ENCODE data around the gene NTSR1.

DNA sequence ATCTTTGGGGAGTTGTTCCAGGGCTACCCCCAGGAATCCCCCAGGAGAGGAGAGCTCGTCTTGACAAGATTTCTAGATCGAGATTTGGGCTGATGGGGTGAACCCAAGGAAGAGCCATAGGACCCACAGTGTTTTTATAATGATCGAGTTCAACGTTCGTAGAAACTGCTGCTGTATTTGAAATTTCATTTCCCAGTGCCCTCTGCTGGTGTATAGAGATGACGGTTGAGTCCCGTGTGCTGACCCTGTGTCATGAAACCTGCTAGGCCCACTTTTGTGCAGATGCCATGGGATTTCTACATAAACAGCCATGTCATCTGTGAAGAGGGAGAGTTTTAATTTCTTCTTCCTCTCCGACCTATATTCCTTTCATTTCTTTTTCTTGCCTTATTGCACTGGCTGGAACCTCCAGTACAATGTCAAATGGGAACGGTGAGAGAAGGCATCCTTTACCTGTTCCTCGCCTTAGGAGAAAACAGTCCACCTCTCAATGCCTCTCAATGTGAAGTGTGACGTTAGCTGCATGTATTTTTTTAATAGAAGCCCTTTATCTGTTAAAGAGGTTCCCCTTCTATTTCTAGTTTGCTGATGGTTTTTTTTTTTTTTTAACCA lies 28.6 kb upstream of the NTSR1 start:
- TF ChIP-seq CTCF (IDR thresholded peaks at IDR 0.05; ENCODE audit: low read depth, low read length) (no peak), EZH2phosphoT487 (IDR thresholded peaks at IDR 0.05; ENCODE audit: low read depth) (no peak)

All from OCI-LY3 (cell line).